Kidney (tissue), 14 donors: ENCODE measurements around the gene ZMYND8. TPM values are rescaled to one million over a fixed set of nuclear protein-coding genes. Genes with fewer than 3 reads are reported as not detected.

Source experiments
- DNase-seq, 5 donors: peaks; one replicate each; pipeline ENCODE4 v3.0.0-alpha.2; 2013 to 2020
- FAIRE-seq: peaks from 2 replicates; lab custom pipeline; 2012; peaks lifted over from hg19 to GRCh38; lab: Jason Lieb, UNC
- H3K27ac ChIP-seq, 2 donors: one replicate each; pipeline ENCODE4 v1.7.0; 2013; ENCODE audit warnings: low read depth in 2 of 2, low read length in 2 of 2, inconsistent platforms in 1 of 2
- H3K27me3 ChIP-seq: one replicate; pipeline ENCODE4 v1.7.1; 2013; ENCODE audit warnings: low read length, inconsistent platforms; ENCODE audit not compliant: control insufficient read depth, insufficient read depth
- H3K36me3 ChIP-seq, 3 donors: one replicate each; pipeline versions ENCODE4 v1.7.0 to v1.7.1; 2013; ENCODE audit warnings: low read length in 3 of 3, control low read depth in 1 of 3, inconsistent platforms in 1 of 3; ENCODE audit not compliant: insufficient read depth in 3 of 3, control insufficient read depth in 2 of 3
- H3K4me1 ChIP-seq, 3 donors: one replicate each; pipeline versions ENCODE4 v1.7.0 to v1.7.1; 2013; ENCODE audit warnings: low read length in 3 of 3, inconsistent platforms in 1 of 3, low read depth in 1 of 3; ENCODE audit not compliant: control insufficient read depth in 2 of 3, insufficient read depth in 2 of 3
- H3K4me3 ChIP-seq, 3 donors: one replicate each; pipeline versions ENCODE4 v1.7.0 to v1.8.1; 2013; ENCODE audit warnings: low read length in 3 of 3, control low read depth in 1 of 3, inconsistent platforms in 1 of 3
- H3K9ac ChIP-seq, 3 donors: one replicate each; pipeline versions ENCODE4 v1.7.0 to v1.7.1; 2013; ENCODE audit warnings: low read length in 3 of 3, control low read depth in 1 of 3, inconsistent platforms in 1 of 3
- H3K9me3 ChIP-seq, 3 donors: one replicate each; pipeline versions ENCODE4 v1.7.0 to v1.7.1; 2013; ENCODE audit warnings: low read length in 3 of 3, control low read depth in 1 of 3, inconsistent platforms in 1 of 3; ENCODE audit not compliant: control insufficient read depth in 2 of 3, insufficient read depth in 1 of 3
- intact Hi-C: fragments of 100-400 bp; cut with DNase I; formaldehyde crosslinking; loops from one replicate; pipeline ENCODE4 v1.11.1; 2022
- polyA plus RNA-seq: library from polyadenylated mRNA; stranded (reverse); fragments of 350-450 nt; fragmentation: Illumina TruSeq; extraction: RNeasy Lipid Tissue Mini Kit (QIAGEN cat#74804); gene quantifications from one replicate; pipeline ENCODE4 v1.2.3, GENCODE V29; 2014; ENCODE audit warnings: low read depth, low replicate concordance; ENCODE audit not compliant: insufficient read depth
- total RNA-seq: library from RNA; stranded (reverse); fragmentation: NEBNext Ultra II Directional; extraction: Animal tissue kit (Norgen Biotek cat#: 25700); gene quantifications from one replicate; pipeline ENCODE4 v1.2.1, GENCODE V29; 2021
- TF ChIP-seq, protein P1 (sequence below): IDR thresholded peaks from 3 replicates; pipeline ENCODE4 v1.5.1; 2012; ENCODE audit warnings: mild to moderate bottlenecking, moderate library complexity, borderline replicate concordance; ENCODE audit not compliant: insufficient read depth; ENCODE audit errors: extremely low read depth
- donor health status: control.
- donor health status: control.
- donor health status: control.
- donor health status: control.
- donor health status: control.
- donor health status: DM: yes; HTN: yes; CAD: no.
- donor health status: Normal renal cell carcinoma (clear cell type).

The ZMYND8 gene
- total and polyA plus RNA-seq, 2 donors from 2014 or later = 10.5 to 37.5 TPM

DNA sequence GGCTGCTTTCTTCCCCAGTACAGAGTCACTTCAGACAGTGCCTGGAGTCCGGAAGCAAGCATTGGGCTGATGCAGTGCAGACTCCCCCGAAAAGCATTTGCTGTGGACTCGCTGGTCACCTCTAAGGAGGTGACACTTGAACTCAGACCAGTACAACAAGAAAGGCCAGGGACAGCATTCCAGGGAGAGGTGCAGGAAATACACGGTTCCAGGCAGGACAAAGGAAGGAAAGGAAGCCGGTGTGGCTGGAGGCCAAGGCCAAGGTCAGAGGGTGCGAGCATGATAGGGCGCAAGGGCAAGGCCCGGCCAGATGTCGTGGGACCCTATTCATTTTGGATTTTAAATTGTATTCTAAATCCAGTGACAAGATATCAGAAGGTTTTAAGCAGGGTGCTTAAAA lies 160.9 kb downstream of the ZMYND8 start:
- Histone ChIP-seq H3K36me3 (no peaks in the 10 kb centered on the region), H3K27me3 (no peaks in the 10 kb centered on the region), H3K27ac (no peak overlapping the region), H3K9ac (no peak overlapping the region), H3K4me3 (no peak overlapping the region), H3K9me3 (no peaks in the 10 kb centered on the region), H3K4me1 (no peaks in the 10 kb centered on the region)
- TF ChIP-seq, protein P1, sequence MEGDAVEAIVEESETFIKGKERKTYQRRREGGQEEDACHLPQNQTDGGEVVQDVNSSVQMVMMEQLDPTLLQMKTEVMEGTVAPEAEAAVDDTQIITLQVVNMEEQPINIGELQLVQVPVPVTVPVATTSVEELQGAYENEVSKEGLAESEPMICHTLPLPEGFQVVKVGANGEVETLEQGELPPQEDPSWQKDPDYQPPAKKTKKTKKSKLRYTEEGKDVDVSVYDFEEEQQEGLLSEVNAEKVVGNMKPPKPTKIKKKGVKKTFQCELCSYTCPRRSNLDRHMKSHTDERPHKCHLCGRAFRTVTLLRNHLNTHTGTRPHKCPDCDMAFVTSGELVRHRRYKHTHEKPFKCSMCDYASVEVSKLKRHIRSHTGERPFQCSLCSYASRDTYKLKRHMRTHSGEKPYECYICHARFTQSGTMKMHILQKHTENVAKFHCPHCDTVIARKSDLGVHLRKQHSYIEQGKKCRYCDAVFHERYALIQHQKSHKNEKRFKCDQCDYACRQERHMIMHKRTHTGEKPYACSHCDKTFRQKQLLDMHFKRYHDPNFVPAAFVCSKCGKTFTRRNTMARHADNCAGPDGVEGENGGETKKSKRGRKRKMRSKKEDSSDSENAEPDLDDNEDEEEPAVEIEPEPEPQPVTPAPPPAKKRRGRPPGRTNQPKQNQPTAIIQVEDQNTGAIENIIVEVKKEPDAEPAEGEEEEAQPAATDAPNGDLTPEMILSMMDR = no peak
- intact Hi-C loops = no loop called here
- FAIRE-seq (no peak), DNase-seq (no peak)

DNA sequence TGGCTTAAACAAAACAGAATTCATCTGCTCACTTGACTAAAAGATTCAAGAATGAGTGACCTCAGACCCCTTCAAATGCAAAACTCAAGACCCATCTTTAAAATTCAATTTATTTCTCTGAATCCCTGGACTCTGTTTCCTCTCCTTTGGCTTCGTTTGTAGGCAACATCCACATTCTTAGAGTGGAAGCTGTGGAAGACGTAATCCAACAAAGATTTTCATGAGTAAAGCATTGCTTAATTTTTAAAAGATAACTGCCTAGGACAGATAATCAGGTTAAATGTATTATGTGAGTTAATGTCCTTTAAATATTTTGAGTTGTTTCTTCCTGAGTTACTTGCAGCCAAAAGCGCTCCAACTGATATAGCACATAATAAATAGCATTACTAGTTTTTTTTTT lies 164.5 kb downstream of the ZMYND8 start:
- H3K9me3 ChIP-seq = no peaks in the 10 kb centered on the region
- no peaks in the 10 kb centered on the region for H3K4me1 ChIP-seq
- TF ChIP-seq, protein P1 = no peak
- intact Hi-C loops = no loop called here
- H3K9ac ChIP-seq = no peak overlapping the region
- no peak for FAIRE-seq
- no peak overlapping the region for H3K27ac ChIP-seq
- H3K27me3 ChIP-seq = no peaks in the 10 kb centered on the region
- no peak for DNase-seq
- no peak overlapping the region for H3K4me3 ChIP-seq
- no peaks in the 10 kb centered on the region for H3K36me3 ChIP-seq

DNA sequence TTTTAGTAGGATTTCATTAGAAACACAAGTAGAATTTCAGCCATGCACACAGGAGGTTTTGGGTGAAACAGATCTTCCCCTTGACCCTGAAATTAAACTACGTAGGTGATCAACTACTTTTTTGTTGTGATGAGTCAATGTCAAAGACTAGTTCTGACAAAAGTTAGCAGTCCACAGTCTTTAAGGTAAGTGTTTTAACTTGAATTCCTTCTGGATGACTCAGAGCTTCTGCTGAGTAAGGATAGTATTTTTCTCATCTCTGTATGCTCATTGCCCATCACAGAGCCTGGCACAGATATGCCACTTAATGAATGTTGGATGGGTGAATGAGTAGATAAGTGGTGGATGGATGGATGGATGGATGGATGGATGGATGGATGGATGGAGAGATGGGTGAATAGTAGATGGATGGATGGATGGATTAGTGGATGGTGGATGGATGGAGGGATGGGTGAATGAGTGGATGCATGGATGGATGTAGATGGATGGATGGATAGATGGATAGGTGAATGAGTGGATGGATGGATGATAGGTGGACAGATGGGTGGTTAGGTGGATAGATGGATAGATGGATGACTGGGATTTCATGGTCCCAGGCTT lies 165.3 kb downstream of the ZMYND8 start:
- H3K36me3 ChIP-seq = no peaks in the 10 kb centered on the region
- TF ChIP-seq, protein P1 = no peak
- DNase-seq = no peak
- H3K9me3 ChIP-seq = no peaks in the 10 kb centered on the region
- H3K4me1 ChIP-seq = no peaks in the 10 kb centered on the region
- no peak overlapping the region for H3K4me3 ChIP-seq
- no peak overlapping the region for H3K27ac ChIP-seq
- H3K9ac ChIP-seq = no peak overlapping the region
- H3K27me3 ChIP-seq = no peaks in the 10 kb centered on the region
- intact Hi-C loops = no loop called here
- no peak for FAIRE-seq

DNA sequence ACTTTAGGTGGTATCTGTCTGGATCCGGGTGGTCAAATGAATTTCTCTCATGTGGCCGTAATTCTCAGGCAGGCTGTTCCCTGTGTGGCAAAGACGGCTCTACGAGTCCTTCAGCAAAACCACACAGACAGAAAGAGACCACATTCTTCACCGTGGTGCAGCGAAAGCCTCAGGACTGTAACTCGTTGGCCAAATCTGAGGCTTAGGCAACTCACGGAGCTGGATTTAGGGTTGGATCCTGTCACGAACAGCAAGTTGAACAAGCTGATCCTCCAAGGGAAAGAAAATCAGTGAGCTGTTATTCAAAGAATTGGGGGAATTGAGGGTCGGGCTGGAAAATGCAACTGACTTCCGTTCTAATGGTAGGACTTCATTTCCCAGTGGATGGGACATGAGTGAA lies 167.4 kb downstream of the ZMYND8 start:
- Histone ChIP-seq H3K4me1 (no peaks in the 10 kb centered on the region), H3K36me3 (no peaks in the 10 kb centered on the region), H3K9ac (no peak overlapping the region), H3K27ac (no peak overlapping the region), H3K27me3 (no peaks in the 10 kb centered on the region), H3K9me3 (no peaks in the 10 kb centered on the region), H3K4me3 (no peak overlapping the region)
- DNase-seq (no peak), FAIRE-seq (no peak)
- TF ChIP-seq, protein P1 = no peak
- intact Hi-C loops = no loop called here
